ENCODE measurements around the gene RASGRF2. TPM values are rescaled to one million over a fixed set of nuclear protein-coding genes. Genes with fewer than 3 reads are reported as not detected.
A peak's percentile ranks its signal among the peaks of the same experiment; 100 is the strongest.

The RASGRF2 gene
- total and polyA plus RNA-seq, 10 donors: 0.74 to 13.9 (median 8.8) TPM

DNA sequence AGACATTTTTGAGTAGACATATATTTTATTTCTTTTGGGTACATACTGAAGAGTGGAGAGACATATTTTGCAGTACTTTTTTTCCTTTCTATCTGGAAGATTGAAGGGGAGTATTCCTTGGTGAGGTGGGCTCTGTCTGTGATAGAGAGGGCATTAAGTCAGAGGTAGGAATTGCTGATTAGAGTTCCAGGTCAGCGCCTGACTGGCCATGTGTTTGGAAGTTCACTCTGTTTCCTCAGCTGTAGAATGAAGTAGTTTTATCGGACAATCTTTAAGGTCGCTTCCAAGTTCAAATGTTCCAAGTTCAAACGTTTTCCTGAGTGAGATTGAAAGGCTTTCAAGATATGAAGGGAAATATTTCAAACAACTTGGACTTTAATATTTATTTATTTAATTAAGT lies 45.5 kb downstream of the RASGRF2 start:
- no peak for TF ChIP-seq POLR2AphosphoS5 (IDR thresholded peaks at IDR 0.05)
- TF ChIP-seq POLR2A (IDR thresholded peaks at IDR 0.05): no peak
- no peak for TF ChIP-seq CTCF (IDR thresholded peaks at IDR 0.05 in 8 of 11, conservative IDR thresholded peaks at IDR 0.05 in 3 of 11)
- no peak overlapping the region for H3K4me3 ChIP-seq
- peak overlapping the region in 6 of 8 donors; percentile 41 to 81 (median 72) for H3K27ac ChIP-seq
- no peaks in the 10 kb centered on the region for H3K9me3 ChIP-seq
- no peak for DNase-seq
- H3K4me1 ChIP-seq: peaks cover 0 to 41% (median 19%) of the 10 kb centered on the region in 6 donors
- H3K27me3 ChIP-seq (replicated peaks in 1 of 7): no peaks in the 10 kb centered on the region
- intact Hi-C loops (cut with DNase I; ENCODE audit: low total_unique reads): no loop called here
- 66 to 79% (median 70%) methylated on average over 4 of the region's 4 CpGs for WGBS, 5 donors
- H3K36me3 ChIP-seq: no peaks in the 10 kb centered on the region

DNA sequence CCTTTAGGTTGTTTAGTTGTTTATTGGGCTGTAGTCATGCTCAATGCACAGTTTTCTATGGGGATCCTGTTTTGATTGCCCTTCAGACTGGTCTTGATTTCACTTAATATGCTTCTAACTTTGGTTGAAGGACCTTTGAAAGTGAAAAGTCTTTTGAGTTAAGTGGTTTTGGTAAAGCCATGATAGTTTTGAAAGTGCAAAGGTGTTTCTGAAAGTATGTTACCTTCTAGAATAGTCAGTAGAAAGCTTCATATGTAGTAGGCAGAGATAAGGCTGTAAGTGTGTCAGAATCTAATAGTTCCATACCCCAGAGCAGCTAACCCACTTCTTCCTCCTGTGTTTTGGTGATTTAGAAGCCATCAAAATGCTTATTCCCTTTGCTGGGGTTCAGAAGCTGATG lies 46.1 kb downstream of the RASGRF2 start:
- no peaks in the 10 kb centered on the region for H3K9me3 ChIP-seq
- H3K27ac ChIP-seq: peak overlapping the region in 7 of 8 donors; percentile 33 to 81 (median 70)
- TF ChIP-seq POLR2AphosphoS5 (IDR thresholded peaks at IDR 0.05) (no peak), POLR2A (IDR thresholded peaks at IDR 0.05) (no peak), CTCF (IDR thresholded peaks at IDR 0.05 in 8 of 11, conservative IDR thresholded peaks at IDR 0.05 in 3 of 11) (no peak)
- H3K27me3 ChIP-seq (replicated peaks in 1 of 7): no peaks in the 10 kb centered on the region
- no peaks in the 10 kb centered on the region for H3K36me3 ChIP-seq
- no peak for DNase-seq
- H3K4me3 ChIP-seq: peak overlapping the region in 1 of 8 donors; percentile 27
- intact Hi-C loops (cut with DNase I; ENCODE audit: low total_unique reads): no loop called here
- H3K4me1 ChIP-seq: peaks cover 0 to 41% (median 19%) of the 10 kb centered on the region in 6 donors

DNA sequence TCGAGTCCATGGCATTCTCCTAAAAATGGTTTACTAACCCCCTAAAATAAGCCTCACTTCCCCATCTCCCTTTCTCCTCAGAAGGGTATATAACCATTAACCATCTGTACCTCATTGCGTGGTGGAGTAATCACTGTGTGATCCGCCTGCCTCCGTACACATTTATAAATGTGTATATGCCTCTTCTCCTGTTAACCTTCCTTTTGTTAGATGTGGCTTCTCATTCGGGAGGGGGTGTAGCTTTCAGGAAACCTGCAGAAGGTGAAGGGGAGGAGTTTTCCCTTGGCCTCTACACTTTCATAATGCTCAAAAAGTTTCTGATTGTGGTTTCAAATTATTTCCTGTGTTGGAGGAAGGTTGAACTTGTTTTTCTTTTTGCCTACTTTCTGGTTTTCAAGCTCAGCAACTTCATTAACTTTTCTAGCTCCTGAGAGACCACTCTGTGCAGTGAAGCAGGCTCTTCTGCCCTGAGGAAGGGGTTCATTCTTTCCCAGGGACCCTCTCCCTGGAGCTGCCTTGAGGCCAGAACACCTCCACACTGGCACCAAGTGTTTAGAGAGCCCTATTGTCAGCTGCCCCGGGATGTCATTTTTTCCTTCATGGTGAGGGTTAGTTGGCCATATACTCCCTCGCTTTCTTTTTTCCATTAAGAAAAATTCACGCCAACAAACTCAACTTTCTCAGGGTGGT lies 46.9 kb downstream of the RASGRF2 start:
- H3K36me3 ChIP-seq: no peaks in the 10 kb centered on the region
- peak overlapping the region in 7 of 8 donors; percentile 33 to 81 (median 70) for H3K27ac ChIP-seq
- peaks cover 0 to 41% (median 19%) of the 10 kb centered on the region in 6 donors for H3K4me1 ChIP-seq
- H3K27me3 ChIP-seq (replicated peaks in 1 of 7): no peaks in the 10 kb centered on the region
- H3K4me3 ChIP-seq: peak overlapping the region in 2 of 8 donors; percentile 1 to 38
- H3K9me3 ChIP-seq: no peaks in the 10 kb centered on the region
- TF ChIP-seq POLR2A (IDR thresholded peaks at IDR 0.05) (no peak), POLR2AphosphoS5 (IDR thresholded peaks at IDR 0.05) (peak in 1 of 3 donors; percentile 67), CTCF (IDR thresholded peaks at IDR 0.05 in 8 of 11, conservative IDR thresholded peaks at IDR 0.05 in 3 of 11) (no peak)
- intact Hi-C loops (cut with DNase I; ENCODE audit: low total_unique reads): no loop called here
- WGBS, 5 donors: 30 to 40% (median 36%) methylated on average over 8 of the region's 8 CpGs
- no peak for DNase-seq

- H3K4me1 ChIP-seq: peaks cover 0 to 41% (median 19%) of the 10 kb centered on the region in 6 donors
- no peaks in the 10 kb centered on the region for H3K27me3 ChIP-seq (replicated peaks in 1 of 7)
- intact Hi-C loops (cut with DNase I; ENCODE audit: low total_unique reads): no loop called here
- peak overlapping the region in 6 of 8 donors; percentile 33 to 81 (median 72) for H3K27ac ChIP-seq
- H3K9me3 ChIP-seq: peaks cover 0 to 1% (median 0%) of the 10 kb centered on the region in 8 donors
- TF ChIP-seq CTCF (IDR thresholded peaks at IDR 0.05 in 8 of 11, conservative IDR thresholded peaks at IDR 0.05 in 3 of 11) (no peak), POLR2A (IDR thresholded peaks at IDR 0.05) (no peak)
- peak overlapping the region in 1 of 8 donors; percentile 38 for H3K4me3 ChIP-seq
- 63 to 75% (median 71%) methylated on average over 5 of the region's 5 CpGs for WGBS, 5 donors
- no peaks in the 10 kb centered on the region for H3K36me3 ChIP-seq
- no peak for DNase-seq
Observed at GRCh38 chr5:81007637-81008027, 47.5 kb downstream of the RASGRF2 start.

Data from spleen (tissue), 11 donors.